Choroid plexus epithelial cell (primary cell): ENCODE measurements around the gene SPTBN2.

Source experiments
- DNase-seq: peaks from one replicate; pipeline ENCODE4 v3.0.0-alpha.2; 2010; ENCODE audit warnings: low read depth
- H3K4me3 ChIP-seq: 2 replicates; pipeline ENCODE4 v1.5.1; 2011; ENCODE audit warnings: low read depth, mild to moderate bottlenecking, control low read depth, low read length, moderate library complexity
- CTCF ChIP-seq: conservative IDR thresholded peaks from 2 replicates; pipeline ENCODE4 v1.5.1; 2011; ENCODE audit warnings: low read depth, mild to moderate bottlenecking, control low read depth, inconsistent platforms, low read length, moderate library complexity

Gene SPTBN2

GRCh38 chr11:66637557-66638176, 91.3 kb downstream of the SPTBN2 start:
- TF ChIP-seq CTCF: no peak
- no peak for DNase-seq
- peak overlapping the region; percentile 63 for H3K4me3 ChIP-seq

GRCh38 chr11:66636411-66636810, 92.6 kb downstream of the SPTBN2 start:
- no peak for DNase-seq
- TF ChIP-seq CTCF: no peak
- H3K4me3 ChIP-seq: no peak overlapping the region
